GM21723 (cell line): Measurements from ENCODE around the gene NKX6-1.

Experiments
- ATAC-seq: cut with Tn5 transposase; IDR thresholded peaks from one replicate; pipeline ENCODE4 v1.9.1; 2021; ENCODE audit warnings: mild to moderate bottlenecking, moderate library complexity; ENCODE audit not compliant: unreplicated experiment

The NKX6-1 gene

GRCh38 chr4:84479663-84480062, 19.4 kb downstream of the NKX6-1 start:
- ATAC-seq, result no peak

GRCh38 chr4:84477738-84478137, 21.4 kb downstream of the NKX6-1 start:
- no peak for ATAC-seq

- ATAC-seq, result no peak
These were observed 25.0 kb downstream of the NKX6-1 start for GRCh38 chr4:84474107-84474506.

- ATAC-seq, result no peak
These were observed 26.9 kb downstream of the NKX6-1 start for GRCh38 chr4:84472154-84472553.

GRCh38 chr4:84470204-84470785, 28.8 kb downstream of the NKX6-1 start:
- no peak for ATAC-seq

- no peak for ATAC-seq
These were observed 31.5 kb downstream of the NKX6-1 start for GRCh38 chr4:84467601-84468000.

DNA sequence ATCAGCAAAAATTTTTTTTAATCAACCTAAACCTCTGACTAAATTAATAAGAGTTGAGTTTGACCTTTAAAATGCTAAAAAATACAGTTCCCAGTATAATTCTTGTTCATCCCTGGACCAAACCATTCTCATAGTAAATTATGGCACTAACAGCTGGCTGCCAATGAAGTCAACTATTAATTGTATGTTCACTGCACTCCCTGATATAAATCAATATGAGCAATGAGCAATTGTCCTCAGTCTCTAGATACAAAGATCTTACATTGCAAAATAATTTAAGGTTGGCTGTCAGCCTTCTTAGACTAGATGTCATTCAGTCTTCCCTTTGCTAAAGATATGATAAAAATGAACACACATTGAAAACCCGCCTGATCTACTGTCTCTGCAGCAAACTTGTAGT, 39.3 kb downstream of the NKX6-1 start:
- no peak for ATAC-seq

DNA sequence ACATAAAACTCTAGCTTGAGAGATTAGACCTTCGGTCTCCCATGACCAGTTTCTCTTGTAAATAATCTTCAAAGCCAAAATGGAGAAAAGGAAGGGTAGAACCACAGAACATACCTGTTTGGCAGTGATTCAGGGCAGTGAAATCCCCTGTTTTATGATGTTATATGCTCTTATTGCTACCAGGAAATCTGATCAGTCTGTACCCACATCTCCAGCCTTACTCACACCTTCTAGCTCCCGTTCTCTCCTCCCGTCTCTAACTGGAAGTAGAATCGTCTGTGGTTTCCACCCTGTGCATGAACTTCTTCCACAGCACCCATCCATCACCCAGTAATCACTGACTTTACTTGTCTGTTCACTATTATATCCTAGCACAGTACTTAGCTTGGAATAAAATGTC, 42.9 kb downstream of the NKX6-1 start:
- ATAC-seq, result no peak

GRCh38 chr4:84455697-84456096, 43.4 kb downstream of the NKX6-1 start:
- no peak for ATAC-seq

- ATAC-seq, result no peak
These were observed 47.5 kb downstream of the NKX6-1 start for GRCh38 chr4:84451546-84451945.

GRCh38 chr4:84443523-84443922, 55.6 kb downstream of the NKX6-1 start:
- no peak for ATAC-seq

DNA sequence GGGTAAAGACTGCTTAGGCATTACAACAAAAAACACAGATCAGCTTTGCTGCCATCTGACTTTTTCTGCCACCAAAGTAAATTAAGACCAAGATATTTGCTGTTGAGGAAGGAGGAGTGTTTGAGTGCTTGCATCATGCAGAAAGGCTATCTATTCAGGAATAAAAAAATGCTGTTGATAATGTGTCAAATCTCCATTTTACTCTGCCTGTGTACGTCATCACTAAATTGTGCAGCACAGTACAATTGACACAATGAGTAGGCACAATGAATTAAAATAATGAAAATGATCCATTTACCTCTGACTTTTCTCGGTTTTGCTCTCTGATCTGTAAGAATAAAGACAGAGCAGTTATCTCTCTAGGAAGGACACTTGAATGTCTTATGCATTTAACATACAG, 56.3 kb downstream of the NKX6-1 start:
- no peak for ATAC-seq
